Neural cell (in vitro differentiated cells): ENCODE data around the gene RERE.

Source experiments
- POLR2AphosphoS5 ChIP-seq: IDR thresholded peaks from 2 replicates; pipeline ENCODE4 v1.6.1; 2012
- TF ChIP-seq, protein P1 (sequence below): fragments of 450-650 bp; IDR thresholded peaks from 2 replicates; pipeline ENCODE4 v1.5.1; 2014; ENCODE audit warnings: antibody characterized with exemption, mild to moderate bottlenecking, moderate library complexity; ENCODE audit not compliant: poor library complexity, severe bottlenecking

DNA sequence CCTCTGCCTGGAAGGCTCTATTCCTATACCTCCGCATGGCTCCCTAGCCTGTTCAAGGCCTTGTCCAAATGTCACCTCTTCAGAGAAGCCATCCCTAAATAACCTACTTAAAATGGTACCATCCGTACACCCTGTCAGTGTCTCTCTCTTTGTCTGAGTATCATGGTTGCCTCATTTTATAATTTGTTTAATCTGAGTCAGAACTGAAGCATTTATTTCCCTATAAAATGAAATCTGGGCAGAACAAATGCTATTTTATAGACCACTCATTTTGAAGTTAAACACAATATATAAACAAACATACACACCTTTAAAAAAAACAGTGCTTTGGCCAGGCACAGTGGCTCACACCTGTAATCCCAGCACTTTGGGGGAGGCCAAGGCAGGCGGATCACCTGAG lies 30.2 kb downstream of the RERE start:
- TF ChIP-seq, protein P1, sequence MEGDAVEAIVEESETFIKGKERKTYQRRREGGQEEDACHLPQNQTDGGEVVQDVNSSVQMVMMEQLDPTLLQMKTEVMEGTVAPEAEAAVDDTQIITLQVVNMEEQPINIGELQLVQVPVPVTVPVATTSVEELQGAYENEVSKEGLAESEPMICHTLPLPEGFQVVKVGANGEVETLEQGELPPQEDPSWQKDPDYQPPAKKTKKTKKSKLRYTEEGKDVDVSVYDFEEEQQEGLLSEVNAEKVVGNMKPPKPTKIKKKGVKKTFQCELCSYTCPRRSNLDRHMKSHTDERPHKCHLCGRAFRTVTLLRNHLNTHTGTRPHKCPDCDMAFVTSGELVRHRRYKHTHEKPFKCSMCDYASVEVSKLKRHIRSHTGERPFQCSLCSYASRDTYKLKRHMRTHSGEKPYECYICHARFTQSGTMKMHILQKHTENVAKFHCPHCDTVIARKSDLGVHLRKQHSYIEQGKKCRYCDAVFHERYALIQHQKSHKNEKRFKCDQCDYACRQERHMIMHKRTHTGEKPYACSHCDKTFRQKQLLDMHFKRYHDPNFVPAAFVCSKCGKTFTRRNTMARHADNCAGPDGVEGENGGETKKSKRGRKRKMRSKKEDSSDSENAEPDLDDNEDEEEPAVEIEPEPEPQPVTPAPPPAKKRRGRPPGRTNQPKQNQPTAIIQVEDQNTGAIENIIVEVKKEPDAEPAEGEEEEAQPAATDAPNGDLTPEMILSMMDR, result no peak
- no peak for TF ChIP-seq POLR2AphosphoS5
